ENCODE measurements around the gene KCNQ1.
A peak's percentile ranks its signal among the peaks of the same experiment; 100 is the strongest.
"Not testable (repeated sequence)": the region's sequence is repeated elsewhere in the genome, so short reads cannot be mapped to it uniquely, and the experiment has no call there.

The KCNQ1 gene

DNA sequence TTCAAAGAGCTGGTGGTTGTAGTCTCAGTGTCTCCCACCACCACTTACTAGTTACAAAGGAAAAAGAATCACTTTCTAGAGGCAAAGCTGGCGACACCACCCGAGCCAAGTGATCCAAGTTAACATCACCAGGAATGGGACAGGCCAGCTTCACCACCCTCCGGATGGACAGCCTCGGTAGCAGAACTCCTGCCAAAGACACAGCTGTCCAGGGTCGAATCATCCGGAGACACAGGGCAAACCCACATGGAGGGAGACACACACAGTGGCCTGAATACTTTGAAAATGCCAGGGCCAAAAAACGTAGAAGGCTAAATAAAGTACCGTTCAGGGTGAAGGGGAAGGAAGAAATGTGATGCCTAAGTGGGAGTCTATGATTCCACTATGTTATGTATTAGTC is 33.1 kb downstream of the KCNQ1 start:
- no peak for DNase-seq

DNA sequence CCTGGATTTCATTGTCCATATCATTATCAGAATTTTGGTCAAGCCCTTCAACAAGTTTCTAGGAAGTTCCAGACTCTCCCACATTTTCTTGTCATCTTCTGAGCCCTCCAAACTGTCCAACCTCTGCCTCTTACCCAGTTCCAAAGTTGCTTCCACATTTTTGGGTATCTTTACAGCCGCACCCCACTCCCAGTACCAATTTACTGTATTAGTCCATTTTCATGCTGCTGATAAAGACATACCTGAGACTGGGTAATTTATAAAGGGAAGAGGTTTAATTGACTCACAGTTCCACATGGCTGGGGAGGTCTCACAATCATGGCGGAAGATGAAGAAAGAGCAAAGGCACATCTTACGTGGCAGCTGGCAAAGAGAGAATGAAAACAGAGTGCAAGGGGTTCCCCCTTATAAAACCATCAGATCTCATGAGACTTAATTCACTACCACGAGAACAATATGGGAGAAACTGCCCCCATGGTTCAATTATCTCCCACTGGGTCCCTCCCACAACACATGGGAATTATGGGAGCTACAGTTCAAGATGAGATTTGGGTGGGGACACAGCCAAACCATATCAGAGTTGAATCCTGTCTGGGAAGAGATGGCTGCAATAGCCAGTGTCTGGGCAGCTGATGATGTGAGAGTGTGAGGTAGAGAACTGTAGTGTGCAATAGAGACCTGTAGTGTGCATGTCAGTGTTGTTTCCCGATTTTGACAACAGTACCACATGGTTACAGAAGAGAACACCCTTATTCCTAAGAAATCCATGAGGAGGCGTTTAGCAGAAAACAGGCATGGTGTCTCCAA is 35.5 kb downstream of the KCNQ1 start:
- not testable (repeated sequence) for DNase-seq

- DNase-seq: no peak
Measured at GRCh38 chr11:2480874-2481220, 36.0 kb downstream of the KCNQ1 start.

DNA sequence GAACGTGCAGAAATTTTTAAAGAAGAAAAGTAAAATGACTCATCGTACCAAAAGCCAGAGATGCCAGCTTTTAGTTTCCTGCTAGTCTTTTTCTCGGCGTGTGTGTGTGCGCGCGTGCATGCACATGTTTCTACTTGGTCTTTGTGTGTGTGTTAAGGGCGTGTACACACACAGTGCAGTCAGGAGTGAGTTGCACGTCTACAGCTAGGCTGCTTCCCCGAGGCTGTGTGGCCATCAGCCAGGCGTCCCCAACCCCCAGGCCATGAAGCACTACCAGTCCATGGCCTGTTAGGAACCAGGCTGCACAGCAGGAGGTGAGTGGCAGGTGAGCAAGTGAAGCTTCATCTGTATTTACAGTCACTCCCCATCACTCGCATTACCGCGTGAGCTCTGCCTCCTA is 36.4 kb downstream of the KCNQ1 start:
- DNase-seq: peak; percentile 12

- no peak for DNase-seq
Measured at GRCh38 chr11:2482204-2482603, 37.4 kb downstream of the KCNQ1 start.

DNA sequence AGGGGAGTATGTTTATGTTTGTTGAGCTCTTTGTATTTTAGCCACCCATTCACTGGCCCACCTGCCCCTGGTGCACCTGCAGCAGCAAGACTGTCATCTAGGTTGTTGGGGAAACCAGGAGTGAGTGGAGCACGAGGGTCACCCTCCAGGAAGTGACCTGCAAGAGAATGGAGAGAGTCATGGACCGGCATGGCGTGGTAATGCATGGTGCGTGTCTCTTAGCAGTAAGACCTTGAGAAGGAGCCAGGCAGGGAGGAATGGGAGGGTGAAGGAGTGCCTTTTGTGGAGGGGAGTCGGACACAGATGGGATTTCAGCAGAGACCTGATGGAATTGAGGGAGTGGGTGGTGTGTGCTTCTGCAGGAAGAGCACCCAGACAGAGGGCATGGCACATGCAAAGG is 37.9 kb downstream of the KCNQ1 start:
- peak; percentile 61 for DNase-seq

- peak; percentile 73 for DNase-seq
Measured at GRCh38 chr11:2483426-2483825, 38.6 kb downstream of the KCNQ1 start.

DNA sequence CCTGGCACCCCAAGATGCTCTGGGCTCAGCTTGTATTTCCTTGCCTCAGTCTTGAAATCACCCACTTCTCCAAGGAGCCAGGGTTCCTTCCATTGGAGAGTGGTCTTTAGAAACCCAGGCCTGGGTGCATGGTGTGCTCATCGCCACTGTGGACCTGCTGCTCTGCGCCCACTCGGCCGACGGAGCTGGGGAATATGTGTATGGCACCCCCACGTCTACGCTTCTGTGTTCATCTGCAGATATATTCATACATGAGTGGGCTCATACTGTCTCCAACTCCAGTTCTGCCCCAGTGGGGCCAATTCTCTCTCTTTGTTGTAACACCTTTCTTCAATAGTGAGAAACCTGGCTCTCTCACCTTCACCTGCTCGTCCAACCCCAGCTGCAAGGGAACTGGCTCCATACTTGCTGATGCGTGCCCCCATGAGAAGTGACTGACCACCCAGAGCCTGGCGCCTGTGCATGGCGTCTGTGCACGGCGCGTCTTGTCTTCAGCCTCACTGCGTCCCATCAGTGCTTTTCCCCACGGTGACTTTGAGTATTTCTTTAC is 39.8 kb downstream of the KCNQ1 start:
- DNase-seq: no peak

DNA sequence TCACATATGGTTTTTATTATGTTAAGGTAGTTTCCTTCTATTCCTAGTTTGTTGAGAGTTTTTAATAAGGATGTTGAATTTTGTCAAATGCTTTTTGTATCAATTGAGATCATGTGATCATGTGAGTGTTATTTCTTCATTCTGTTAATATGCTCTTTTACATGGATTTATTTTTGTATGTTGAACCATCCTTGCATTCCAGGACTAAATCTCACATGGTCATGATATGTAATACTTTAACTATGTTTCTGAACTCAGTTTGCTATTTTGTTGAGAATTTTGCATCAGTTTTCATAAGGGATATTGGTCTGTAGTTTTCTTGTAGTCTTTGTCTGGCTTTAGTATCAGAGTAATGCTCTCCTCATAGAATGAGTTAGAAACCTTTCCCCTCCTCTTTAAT is 43.2 kb downstream of the KCNQ1 start:
- no peak for DNase-seq

DNA sequence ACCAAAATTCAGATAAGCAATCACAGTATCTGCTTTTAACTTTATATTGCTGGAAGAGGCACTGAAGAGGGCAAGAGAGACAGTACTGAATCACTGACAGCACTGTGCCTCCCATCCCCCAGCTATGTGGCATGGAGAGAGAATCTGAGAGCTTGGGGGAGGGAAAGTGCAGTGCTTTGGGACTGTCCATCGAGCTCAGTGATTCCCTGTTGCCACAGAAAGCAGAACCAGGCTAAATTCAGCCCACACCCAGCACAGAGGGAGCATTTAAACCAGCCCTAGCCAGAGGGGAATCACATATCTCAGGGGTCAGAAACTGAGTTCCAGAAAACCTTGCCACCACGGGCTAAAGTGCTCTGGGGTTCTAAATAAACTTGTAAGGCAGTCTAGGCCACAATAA is 44.3 kb downstream of the KCNQ1 start:
- no peak for DNase-seq

DNA sequence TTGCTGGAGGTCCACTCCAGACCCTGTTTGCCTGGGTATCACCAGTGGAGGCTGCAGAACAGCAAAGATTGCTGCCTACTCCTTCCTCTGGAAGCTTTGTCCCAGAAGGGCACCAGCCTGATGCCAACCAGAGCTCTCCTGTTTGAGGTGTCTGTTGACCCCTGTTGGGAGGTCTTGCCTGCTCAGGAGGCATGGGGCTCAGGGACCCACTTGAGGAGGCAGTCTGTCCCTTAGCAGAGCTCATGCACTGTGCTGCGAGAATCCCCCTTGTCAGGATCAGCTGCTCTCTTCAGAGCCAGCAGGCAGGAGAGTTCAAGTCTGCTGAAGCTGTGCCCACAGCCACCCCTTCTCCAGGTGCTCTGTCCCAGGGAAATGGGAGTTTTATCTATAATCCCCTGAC is 53.1 kb downstream of the KCNQ1 start:
- not testable (repeated sequence) for DNase-seq

DNA sequence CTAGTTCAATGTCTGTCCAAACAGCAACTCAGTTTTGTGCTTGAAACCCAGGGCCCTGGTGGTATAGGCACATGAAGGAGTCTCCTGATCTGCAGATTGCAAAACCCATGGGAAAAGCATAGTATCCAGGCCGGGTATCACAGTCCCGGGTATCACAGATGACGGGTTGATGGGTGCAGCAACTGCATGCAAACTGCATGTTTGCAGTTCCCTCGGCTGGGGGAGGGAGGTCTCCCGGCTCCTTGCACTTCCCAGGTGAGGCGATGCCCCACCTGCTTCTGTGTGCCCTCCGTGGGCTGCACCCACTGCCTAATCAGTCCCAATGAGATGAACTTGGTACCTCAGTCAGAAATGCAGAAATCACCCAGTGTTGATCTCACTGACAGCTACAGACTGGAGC is 53.9 kb downstream of the KCNQ1 start:
- DNase-seq: no peak

GRCh38 chr11:2507212-2507901 is 62.5 kb downstream of the KCNQ1 start:
- no peak for DNase-seq

DNA sequence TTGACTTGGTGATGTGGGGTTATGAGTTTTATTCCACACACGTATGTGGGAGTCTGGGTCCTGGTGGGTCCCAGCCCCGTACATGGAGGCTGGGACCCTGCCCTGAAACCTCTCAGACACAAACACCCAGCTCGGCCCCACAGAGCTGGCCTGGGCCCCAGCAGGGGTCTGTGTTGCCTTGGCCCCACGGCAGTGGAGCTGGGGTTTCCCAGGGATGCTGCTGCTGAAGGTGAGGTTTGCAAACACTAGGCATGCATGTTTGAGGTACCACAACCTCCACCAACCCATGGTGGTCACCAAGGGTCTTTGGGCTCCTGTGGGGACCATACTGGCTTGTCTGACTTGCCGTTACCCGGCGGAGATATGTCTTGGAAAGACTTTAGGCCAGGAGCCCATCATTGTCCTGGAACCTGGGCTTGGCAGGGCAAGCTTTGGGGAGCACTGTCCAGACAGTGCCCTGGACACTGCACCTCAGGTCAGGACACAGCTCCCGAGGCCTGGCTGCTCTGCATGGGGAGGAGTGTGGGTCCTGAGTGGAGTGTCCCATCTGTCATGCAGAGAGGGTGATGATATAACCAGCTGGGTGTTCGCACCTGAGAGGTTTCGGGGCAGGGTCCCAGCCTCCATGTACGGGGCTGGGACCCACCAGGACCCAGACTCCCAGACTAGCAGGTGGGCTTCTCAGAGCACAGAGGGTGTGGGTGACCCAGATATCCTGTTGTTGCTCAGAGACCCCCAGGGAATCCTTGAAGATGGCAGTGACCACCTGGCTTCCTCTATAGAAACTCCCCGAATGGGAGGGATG is 63.3 kb downstream of the KCNQ1 start:
- DNase-seq: no peak

DNA sequence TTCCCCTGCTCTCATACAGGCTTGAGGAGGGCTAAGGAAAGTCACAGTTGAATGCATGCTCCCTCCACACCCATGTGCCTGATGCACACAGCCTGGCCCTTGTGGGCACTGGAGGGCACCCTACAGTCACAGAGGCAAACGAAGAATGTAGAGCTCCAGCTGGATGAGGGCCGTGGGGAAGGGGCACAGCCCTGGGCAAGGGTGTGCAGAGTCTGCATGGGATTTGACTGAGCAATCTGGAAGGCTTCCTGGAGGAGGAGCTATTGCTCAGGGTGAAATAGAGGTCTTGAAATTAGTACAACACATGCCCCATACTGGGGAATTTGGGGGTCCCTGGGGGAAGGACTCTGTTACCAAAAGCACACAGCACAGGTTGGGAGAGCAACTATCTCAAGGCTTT is 64.0 kb downstream of the KCNQ1 start:
- DNase-seq: no peak

DNA sequence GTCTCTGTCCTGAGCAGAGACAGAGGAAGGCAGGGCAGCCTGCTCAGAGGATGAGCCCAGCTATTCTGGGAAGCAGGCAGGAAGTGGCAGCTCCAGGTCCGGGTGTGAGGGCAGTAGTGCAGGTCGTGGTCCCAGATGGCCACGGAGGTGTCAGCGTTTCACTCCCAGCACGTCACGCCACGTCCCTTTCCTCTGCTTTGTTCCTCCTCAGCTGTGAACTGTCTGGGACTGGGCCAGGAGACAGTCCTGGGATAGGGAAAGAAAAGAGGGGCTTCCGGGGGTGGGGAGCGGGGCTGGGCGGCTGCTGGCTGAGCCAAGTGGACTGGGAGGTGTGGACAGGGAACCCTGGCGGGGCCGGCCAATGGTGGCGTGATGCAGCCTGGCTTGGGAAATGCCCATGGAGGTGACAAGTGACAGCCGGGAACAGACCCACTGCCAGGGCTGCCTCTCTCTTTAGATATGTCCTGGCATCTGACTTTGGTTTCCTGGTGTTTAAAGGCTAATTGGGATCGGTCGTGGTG is 64.7 kb downstream of the KCNQ1 start:
- DNase-seq: no peak

DNA sequence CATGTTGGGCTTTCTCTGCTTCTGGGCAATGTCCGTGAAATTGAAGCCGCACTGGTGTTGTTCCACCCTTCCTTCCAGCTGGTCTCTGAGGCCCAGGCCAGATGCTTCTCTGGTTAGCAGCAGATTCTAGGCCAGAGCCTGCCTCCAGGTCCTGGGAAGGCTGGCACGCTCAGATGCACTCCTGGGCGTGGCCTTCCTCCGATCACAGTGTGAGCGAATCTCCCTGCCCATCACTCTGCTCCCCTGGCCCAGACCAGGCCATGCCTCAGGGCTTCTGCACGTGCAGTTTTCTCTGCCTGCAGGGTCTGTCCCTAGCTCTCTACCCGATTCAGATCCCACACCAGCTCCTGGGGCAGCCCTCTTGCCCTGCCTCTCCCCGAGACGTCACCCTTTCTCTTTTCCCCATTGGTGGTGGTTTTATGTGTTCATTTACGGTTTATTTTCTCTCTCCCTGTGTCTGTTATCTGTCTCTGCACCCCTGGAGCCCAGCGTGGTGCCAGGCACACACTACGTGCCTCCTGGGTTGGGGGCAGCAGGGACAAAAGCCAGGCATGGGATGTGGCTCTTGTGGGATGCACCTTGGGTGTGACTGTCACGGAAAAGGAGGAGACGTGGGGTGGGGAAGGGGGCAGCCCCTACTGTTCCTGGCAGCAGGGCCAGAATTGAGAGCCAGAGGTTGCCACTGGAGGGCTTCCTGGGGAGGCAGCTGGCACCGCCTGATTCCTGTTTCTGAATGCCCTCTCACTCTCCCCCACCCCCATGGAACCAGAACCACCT is 66.0 kb downstream of the KCNQ1 start:
- no peak for DNase-seq

DNA sequence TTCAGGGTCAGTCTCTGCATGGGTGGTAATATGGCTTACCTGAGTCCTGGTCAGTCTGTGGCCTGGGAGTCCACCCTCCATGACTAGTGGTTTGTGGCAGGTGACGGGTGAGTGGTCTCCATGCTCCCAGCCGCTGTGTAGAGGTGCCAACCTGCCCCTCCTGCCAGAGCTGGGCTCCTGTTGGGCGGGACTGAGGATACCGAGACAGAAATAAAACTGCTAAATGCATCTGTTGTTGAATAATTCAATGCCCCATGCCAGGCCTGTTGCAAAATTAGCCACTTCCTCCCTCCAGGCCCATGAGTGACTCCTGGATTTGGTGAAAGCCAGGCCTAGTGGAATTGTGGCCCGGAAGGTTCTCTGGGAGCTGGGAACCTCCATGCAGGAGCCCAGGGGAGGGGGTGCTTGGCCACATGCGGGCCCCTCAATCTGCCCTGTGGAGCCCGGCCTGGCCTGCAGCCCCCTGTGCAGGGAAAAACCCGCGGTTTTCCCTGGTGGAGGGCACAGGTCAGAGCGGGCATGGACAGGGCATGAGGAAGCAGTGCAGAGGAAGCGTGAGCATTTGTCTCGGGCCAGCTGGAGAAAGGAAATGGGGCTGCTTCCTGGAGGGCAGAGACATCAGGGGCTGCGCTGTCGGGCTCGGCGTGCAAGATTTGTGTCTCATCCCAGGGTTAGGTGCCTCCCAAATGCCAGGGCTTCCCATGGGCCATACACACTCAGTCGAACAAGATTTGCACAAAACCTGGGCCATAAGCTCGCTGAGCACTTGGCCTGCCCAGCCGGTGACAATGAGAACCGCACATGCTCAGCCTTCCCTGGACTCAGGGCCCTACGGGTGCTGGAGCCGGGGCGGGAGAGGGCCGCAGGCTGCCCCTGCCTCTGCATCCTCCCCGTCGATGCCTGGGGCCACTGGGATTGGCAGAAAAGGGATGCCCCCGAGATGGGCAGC is 66.9 kb downstream of the KCNQ1 start:
- no peak for DNase-seq

DNA sequence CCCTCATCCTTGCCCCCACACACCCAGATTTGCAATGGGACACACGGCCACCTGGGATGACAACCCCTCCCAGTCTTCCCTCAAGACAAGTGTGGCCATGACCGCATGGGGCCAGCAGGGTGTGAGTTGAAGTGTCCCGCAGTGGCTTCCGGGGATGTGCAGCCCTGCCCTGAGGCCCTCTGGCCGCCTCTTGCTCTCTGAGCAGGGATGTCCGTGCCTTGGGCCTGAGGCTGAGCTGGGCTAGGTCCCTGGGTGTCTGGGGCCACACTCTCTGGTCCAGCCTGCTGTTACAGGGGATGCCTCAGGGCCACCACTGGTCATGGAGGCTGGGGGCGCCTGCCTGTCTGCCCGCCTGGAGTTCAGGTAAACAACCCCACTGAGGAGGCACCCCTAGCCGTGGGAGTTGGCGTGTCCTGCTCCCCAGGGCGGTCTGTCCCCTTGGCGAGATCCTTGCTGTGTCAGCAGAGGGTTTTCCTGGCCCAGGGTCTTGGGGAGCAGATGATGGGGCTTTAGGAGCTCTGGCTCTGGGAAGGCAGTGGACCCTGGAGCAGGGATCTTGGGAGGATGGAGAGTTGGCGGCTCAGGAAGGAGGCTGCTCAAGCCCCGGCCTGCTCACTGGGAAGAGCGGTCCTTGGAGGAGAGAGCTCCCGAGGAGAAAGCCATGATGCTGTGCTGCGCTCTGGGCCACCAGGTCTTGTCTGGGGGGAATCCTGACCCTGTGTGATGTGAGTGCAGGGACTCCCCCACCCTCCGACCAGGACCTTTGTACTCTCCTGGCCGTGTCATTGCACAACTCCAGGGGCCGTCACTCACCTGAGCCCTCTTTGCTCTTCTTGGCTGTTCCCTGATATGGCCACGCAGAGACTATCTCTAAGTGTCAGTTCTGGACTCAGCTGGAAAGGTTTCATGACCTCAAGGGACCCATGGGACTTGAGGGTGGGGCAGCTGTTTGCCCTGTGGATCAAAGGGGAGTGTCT is 67.9 kb downstream of the KCNQ1 start:
- no peak for DNase-seq

DNA sequence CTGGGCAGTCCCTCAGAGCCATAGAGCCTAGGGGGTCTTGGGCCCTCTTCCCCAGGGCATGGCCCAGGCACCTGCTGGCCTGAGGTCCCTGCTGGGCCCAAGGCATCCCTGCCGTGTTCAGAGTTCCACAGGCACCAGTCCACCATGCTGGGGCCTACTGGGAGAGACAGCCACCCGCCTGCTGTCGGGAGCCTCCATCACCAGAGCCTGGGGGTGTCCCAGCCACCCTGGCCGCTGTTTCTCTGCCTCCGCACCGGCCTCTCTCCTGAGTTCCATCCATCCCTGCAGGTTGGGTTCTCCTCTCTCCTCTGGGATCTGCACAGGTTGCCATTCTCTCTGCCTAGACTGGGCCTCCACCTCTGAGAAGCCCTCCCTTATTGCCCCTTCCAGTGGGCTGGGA is 68.6 kb downstream of the KCNQ1 start:
- no peak for DNase-seq

Data from NCI-H1092 treated with DMSO at 0.1 percent for 48 hours (cell line).